Measurements from ENCODE around the gene HBM.

The HBM gene

DNA sequence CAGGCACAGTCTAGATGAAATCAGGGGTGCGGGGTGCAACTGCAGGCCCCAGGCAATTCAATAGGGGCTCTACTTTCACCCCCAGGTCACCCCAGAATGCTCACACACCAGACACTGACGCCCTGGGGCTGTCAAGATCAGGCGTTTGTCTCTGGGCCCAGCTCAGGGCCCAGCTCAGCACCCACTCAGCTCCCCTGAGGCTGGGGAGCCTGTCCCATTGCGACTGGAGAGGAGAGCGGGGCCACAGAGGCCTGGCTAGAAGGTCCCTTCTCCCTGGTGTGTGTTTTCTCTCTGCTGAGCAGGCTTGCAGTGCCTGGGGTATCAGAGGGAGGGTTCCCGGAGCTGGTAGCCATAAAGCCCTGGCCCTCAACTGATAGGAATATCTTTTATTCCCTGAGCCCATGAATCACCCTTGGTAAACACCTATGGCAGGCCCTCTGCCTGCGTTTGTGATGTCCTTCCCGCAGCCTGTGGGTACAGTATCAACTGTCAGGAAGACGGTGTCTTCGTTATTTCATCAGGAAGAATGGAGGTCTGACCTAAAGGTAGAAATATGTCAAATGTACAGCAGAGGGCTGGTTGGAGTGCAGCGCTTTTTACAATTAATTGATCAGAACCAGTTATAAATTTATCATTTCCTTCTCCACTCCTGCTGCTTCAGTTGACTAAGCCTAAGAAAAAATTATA lies 12.3 kb downstream of the HBM start:
- peaks cover 51% of the 10 kb centered on the region for H3K27me3 ChIP-seq (ENCODE audit: insufficient read depth, poor library complexity, severe bottlenecking)
- no peak overlapping the region for H3K4me3 ChIP-seq (ENCODE audit: severe bottlenecking)
- no peak overlapping the region for H3K27ac ChIP-seq (ENCODE audit: poor library complexity, severe bottlenecking)
- H3K4me1 ChIP-seq (ENCODE audit: insufficient read depth, poor library complexity, severe bottlenecking) = no peaks in the 10 kb centered on the region
- 0 out of 3 replicates have a peak, but pooled peaks have one; percentile 3 for ATAC-seq (ENCODE audit: low read depth)
- no peaks in the 10 kb centered on the region for H3K36me3 ChIP-seq (ENCODE audit: low read depth)
- H3K9me3 ChIP-seq (ENCODE audit: severe bottlenecking) = no peaks in the 10 kb centered on the region
- TF ChIP-seq, protein P1, sequence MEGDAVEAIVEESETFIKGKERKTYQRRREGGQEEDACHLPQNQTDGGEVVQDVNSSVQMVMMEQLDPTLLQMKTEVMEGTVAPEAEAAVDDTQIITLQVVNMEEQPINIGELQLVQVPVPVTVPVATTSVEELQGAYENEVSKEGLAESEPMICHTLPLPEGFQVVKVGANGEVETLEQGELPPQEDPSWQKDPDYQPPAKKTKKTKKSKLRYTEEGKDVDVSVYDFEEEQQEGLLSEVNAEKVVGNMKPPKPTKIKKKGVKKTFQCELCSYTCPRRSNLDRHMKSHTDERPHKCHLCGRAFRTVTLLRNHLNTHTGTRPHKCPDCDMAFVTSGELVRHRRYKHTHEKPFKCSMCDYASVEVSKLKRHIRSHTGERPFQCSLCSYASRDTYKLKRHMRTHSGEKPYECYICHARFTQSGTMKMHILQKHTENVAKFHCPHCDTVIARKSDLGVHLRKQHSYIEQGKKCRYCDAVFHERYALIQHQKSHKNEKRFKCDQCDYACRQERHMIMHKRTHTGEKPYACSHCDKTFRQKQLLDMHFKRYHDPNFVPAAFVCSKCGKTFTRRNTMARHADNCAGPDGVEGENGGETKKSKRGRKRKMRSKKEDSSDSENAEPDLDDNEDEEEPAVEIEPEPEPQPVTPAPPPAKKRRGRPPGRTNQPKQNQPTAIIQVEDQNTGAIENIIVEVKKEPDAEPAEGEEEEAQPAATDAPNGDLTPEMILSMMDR (IDR thresholded peaks at IDR 0.05; ENCODE audit: poor library complexity, severe bottlenecking) = no peak
- DNase-seq (ENCODE audit: low spot score) = no peak

DNA sequence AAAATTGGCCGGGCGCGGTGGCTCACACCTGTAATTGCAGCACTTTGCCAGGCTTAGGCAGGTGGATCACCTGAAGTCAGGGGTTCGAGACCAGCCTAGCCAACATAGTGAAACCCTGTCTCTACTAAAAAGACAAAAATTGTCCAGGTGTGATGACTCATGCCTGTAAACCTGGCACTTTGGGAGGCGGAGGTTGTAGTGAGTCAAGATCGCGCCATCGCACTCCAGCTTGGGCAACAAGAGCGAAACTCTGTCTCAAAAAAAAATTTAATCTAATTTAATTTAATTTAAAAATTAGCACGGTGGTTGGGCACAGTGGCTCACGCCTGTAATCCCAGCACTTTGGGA lies 12.9 kb downstream of the HBM start:
- Histone ChIP-seq H3K36me3 (ENCODE audit: low read depth) (no peaks in the 10 kb centered on the region), H3K9me3 (ENCODE audit: severe bottlenecking) (no peaks in the 10 kb centered on the region), H3K4me1 (ENCODE audit: insufficient read depth, poor library complexity, severe bottlenecking) (no peaks in the 10 kb centered on the region), H3K27ac (ENCODE audit: poor library complexity, severe bottlenecking) (no peak overlapping the region), H3K4me3 (ENCODE audit: severe bottlenecking) (no peak overlapping the region), H3K27me3 (ENCODE audit: insufficient read depth, poor library complexity, severe bottlenecking) (peaks cover 46% of the 10 kb centered on the region)
- DNase-seq (ENCODE audit: low spot score) = no peak
- no peak for ATAC-seq (ENCODE audit: low read depth)
- TF ChIP-seq, protein P1 (IDR thresholded peaks at IDR 0.05; ENCODE audit: poor library complexity, severe bottlenecking) = no peak

DNA sequence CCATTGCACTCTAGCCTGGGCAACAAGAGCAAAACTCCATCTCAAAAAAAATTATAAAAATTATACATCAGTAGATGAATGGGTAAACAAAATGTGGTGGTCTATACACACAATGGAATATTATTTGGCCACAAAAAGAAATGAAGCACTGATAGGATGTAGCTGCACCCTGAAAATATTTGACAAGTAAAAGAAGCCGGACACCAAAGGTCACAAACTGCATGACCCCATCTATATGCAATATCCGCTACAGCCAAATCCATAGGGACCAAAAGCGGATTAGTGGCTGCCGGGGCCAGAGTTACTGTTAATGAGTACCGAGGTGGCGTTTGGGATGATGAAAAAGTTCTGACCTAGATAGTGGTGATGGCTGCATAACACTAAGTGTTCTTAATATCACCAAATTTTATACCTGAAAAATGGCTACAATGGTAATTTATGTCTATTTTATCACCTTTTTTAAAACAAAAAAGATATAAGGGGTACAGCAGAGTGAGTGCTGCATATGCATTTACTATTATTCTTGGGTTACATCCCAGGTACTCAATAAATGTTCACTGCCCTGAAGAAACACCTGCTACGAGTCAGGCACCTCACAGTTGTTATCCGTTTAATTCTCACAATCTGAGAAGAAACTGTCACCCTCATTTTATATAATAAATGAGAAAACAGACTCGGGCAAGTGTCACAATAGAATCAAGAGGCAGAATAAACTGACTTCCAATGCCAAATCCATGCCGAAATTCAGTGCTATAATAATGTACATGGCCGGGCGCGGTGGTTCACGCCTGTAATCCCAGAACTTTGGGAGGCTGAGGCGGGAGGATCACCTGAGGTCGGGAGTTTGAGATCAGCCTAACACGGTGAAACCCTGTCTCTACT lies 13.7 kb downstream of the HBM start:
- no peaks in the 10 kb centered on the region for H3K4me1 ChIP-seq (ENCODE audit: insufficient read depth, poor library complexity, severe bottlenecking)
- DNase-seq (ENCODE audit: low spot score) (no peak), ATAC-seq (ENCODE audit: low read depth) (no peak)
- H3K4me3 ChIP-seq (ENCODE audit: severe bottlenecking) = no peak overlapping the region
- no peaks in the 10 kb centered on the region for H3K9me3 ChIP-seq (ENCODE audit: severe bottlenecking)
- peaks cover 44% of the 10 kb centered on the region for H3K27me3 ChIP-seq (ENCODE audit: insufficient read depth, poor library complexity, severe bottlenecking)
- TF ChIP-seq, protein P1 (IDR thresholded peaks at IDR 0.05; ENCODE audit: poor library complexity, severe bottlenecking) = no peak
- H3K27ac ChIP-seq (ENCODE audit: poor library complexity, severe bottlenecking) = no peak overlapping the region
- no peaks in the 10 kb centered on the region for H3K36me3 ChIP-seq (ENCODE audit: low read depth)

DNA sequence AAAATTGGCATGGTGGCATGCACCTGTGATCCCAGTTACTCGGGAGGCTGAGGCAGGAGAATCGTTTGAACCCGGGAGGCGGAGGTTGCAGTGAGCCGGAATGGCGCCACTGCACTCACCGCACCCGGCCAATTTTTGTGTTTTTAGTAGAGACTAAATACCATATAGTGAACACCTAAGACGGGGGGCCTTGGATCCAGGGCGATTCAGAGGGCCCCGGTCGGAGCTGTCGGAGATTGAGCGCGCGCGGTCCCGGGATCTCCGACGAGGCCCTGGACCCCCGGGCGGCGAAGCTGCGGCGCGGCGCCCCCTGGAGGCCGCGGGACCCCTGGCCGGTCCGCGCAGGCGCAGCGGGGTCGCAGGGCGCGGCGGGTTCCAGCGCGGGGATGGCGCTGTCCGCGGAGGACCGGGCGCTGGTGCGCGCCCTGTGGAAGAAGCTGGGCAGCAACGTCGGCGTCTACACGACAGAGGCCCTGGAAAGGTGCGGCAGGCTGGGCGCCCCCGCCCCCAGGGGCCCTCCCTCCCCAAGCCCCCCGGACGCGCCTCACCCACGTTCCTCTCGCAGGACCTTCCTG lies 14.4 kb downstream of the HBM start, which contains the start of gene HBQ1:
TSS of gene HBQ1 (plus strand) at position 359 of the 575 bp plus-strand sequence. CDS start at position 387, 28 bp downstream.
- Histone ChIP-seq H3K9me3 (ENCODE audit: severe bottlenecking) (no peaks in the 10 kb centered on the region), H3K36me3 (ENCODE audit: low read depth) (no peaks in the 10 kb centered on the region), H3K4me3 (ENCODE audit: severe bottlenecking) (peak within 1 kb of the TSS; percentile 8), H3K4me1 (ENCODE audit: insufficient read depth, poor library complexity, severe bottlenecking) (no peaks in the 10 kb centered on the region), H3K27me3 (ENCODE audit: insufficient read depth, poor library complexity, severe bottlenecking) (peaks cover 36% of the 10 kb centered on the region), H3K27ac (ENCODE audit: poor library complexity, severe bottlenecking) (no peak within 1 kb of the TSS)
- peak; percentile 8; the same call in 2 of the 3 replicates for ATAC-seq (ENCODE audit: low read depth)
- DNase-seq (ENCODE audit: low spot score) = no peak
- TF ChIP-seq, protein P1 (IDR thresholded peaks at IDR 0.05; ENCODE audit: poor library complexity, severe bottlenecking) = peak; percentile 38
